GM19193 (cell line): ENCODE data around the gene CNOT6L.

Experiments
- POLR2A ChIP-seq: IDR thresholded peaks from 4 replicates; pipeline ENCODE4 v1.6.1; 2011; ENCODE audit not compliant: insufficient read depth, insufficient read length; ENCODE audit errors: extremely low read depth

The CNOT6L gene

GRCh38 chr4:77800483-77801259 lies 18.5 kb downstream of the CNOT6L start:
- TF ChIP-seq POLR2A = no peak

GRCh38 chr4:77800077-77800476 lies 19.1 kb downstream of the CNOT6L start:
- no peak for TF ChIP-seq POLR2A

- TF ChIP-seq POLR2A = no peak
Observed at GRCh38 chr4:77798385-77798784, 20.8 kb downstream of the CNOT6L start.

GRCh38 chr4:77797239-77797638 lies 21.9 kb downstream of the CNOT6L start:
- TF ChIP-seq POLR2A = no peak

GRCh38 chr4:77795326-77795725 lies 23.8 kb downstream of the CNOT6L start:
- no peak for TF ChIP-seq POLR2A

- no peak for TF ChIP-seq POLR2A
Observed at GRCh38 chr4:77790146-77790545, 29.0 kb downstream of the CNOT6L start.

GRCh38 chr4:77788990-77789389 lies 30.2 kb downstream of the CNOT6L start:
- no peak for TF ChIP-seq POLR2A

- no peak for TF ChIP-seq POLR2A
Observed at GRCh38 chr4:77787969-77788368, 31.2 kb downstream of the CNOT6L start.

GRCh38 chr4:77785669-77786068 lies 33.5 kb downstream of the CNOT6L start:
- TF ChIP-seq POLR2A = no peak

GRCh38 chr4:77783895-77784294 lies 35.3 kb downstream of the CNOT6L start:
- TF ChIP-seq POLR2A = no peak

GRCh38 chr4:77782102-77782835 lies 36.9 kb downstream of the CNOT6L start:
- no peak for TF ChIP-seq POLR2A

GRCh38 chr4:77777135-77777807 lies 41.9 kb downstream of the CNOT6L start:
- no peak for TF ChIP-seq POLR2A

- TF ChIP-seq POLR2A = no peak
Observed at GRCh38 chr4:77776182-77777134, 42.7 kb downstream of the CNOT6L start.

GRCh38 chr4:77773101-77773500 lies 46.1 kb downstream of the CNOT6L start:
- no peak for TF ChIP-seq POLR2A

GRCh38 chr4:77771566-77771965 lies 47.6 kb downstream of the CNOT6L start:
- no peak for TF ChIP-seq POLR2A

- no peak for TF ChIP-seq POLR2A
Observed at GRCh38 chr4:77765720-77766119, 53.4 kb downstream of the CNOT6L start.
